DMS 273 (cell line): ENCODE measurements around the gene PER3.

ENCODE experiments used
- DNase-seq: peaks from one replicate; lab custom pipeline; 2025; ENCODE audit not compliant: unreplicated experiment; lab: John Stamatoyannopoulos, UW

PER3 gene

GRCh38 chr1:7831458-7831857 lies 47.4 kb downstream of the PER3 start:
- DNase-seq: no peak

- no peak for DNase-seq
Measured at GRCh38 chr1:7833035-7833434, 48.9 kb downstream of the PER3 start.

- no peak for DNase-seq
Measured at GRCh38 chr1:7838714-7839113, 54.6 kb downstream of the PER3 start.

- no peak for DNase-seq
Measured at GRCh38 chr1:7839526-7839925, 55.4 kb downstream of the PER3 start.

GRCh38 chr1:7842517-7842916 lies 58.4 kb downstream of the PER3 start:
- no peak for DNase-seq

- DNase-seq: no peak
Measured at GRCh38 chr1:7845761-7846160, 61.7 kb downstream of the PER3 start.

- no peak for DNase-seq
Measured at GRCh38 chr1:7846656-7847055, 62.6 kb downstream of the PER3 start.

- DNase-seq: no peak
Measured at GRCh38 chr1:7847599-7847998, 63.5 kb downstream of the PER3 start.

GRCh38 chr1:7850786-7851185 lies 66.7 kb downstream of the PER3 start:
- DNase-seq: no peak

- DNase-seq: no peak
Measured at GRCh38 chr1:7852804-7853683, 69.0 kb downstream of the PER3 start, which contains the start of gene UTS2. TSS of gene UTS2 (minus strand) at chr1:7853065. CDS start at chr1:7853003, 62 bp downstream.

- DNase-seq: no peak
Measured at GRCh38 chr1:7853684-7854026, 69.6 kb downstream of the PER3 start.

- no peak for DNase-seq
Measured at GRCh38 chr1:7856345-7856744, 72.3 kb downstream of the PER3 start.

GRCh38 chr1:7857000-7857399 lies 72.9 kb downstream of the PER3 start:
- DNase-seq: no peak

GRCh38 chr1:7857985-7858384 lies 73.9 kb downstream of the PER3 start:
- no peak for DNase-seq

GRCh38 chr1:7859406-7859805 lies 75.3 kb downstream of the PER3 start:
- no peak for DNase-seq

GRCh38 chr1:7860130-7860529 lies 76.0 kb downstream of the PER3 start:
- no peak for DNase-seq

GRCh38 chr1:7861452-7861851 lies 77.4 kb downstream of the PER3 start:
- no peak for DNase-seq

- DNase-seq: no peak
Measured at GRCh38 chr1:7862211-7863060, 78.3 kb downstream of the PER3 start.

GRCh38 chr1:7863756-7864328 lies 79.8 kb downstream of the PER3 start:
- DNase-seq: no peak

GRCh38 chr1:7865978-7866377 lies 81.9 kb downstream of the PER3 start:
- DNase-seq: no peak

GRCh38 chr1:7868070-7868780 lies 84.1 kb downstream of the PER3 start:
- DNase-seq: no peak
